GM18951 (cell line): ENCODE measurements around the gene WDR43.
"Not testable (repeated sequence)": the region's sequence is repeated elsewhere in the genome, so short reads cannot be mapped to it uniquely, and the experiment has no call there.

Source experiments
- POLR2A ChIP-seq: IDR thresholded peaks from 4 replicates; pipeline ENCODE4 v1.6.1; 2011; ENCODE audit warnings: mild to moderate bottlenecking; ENCODE audit not compliant: insufficient read length, insufficient read depth; ENCODE audit errors: extremely low read depth
- in situ Hi-C: fragments of 300-500 bp; cut with MboI; formaldehyde crosslinking; loops from one replicate; pipeline ENCODE4 v1.12.0; 2022; ENCODE audit warnings: low sequenced_read_pairs, mixed read lengths, inconsistent platforms; ENCODE audit not compliant: unreplicated experiment

The WDR43 gene

GRCh38 chr2:28960401-28960800 is 65.9 kb downstream of the WDR43 start:
- in situ Hi-C loops: loop anchor here (5.0 kb wide), 1 partner anchor 237 kb away; no protein-coding TSS in a partner anchor
- no peak for TF ChIP-seq POLR2A

DNA sequence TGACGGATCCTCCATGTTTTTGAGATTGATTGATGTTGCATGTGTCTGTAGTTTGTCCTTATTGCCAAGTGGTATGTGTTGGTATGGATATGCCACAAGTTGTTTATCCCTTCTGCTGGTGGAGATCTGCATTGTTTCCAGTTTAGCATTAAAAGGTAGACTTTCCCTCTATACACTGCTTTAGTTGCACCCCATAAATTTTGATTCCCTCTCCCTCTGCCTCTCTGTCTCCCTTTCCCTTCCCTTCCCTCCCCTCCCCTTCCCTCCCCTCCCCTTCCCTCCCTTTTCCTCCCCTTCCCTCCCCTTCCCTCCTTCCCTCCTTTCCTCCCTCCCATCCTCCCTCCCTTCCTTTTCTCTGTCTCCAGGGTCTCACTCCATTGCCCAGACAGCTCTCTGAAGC is 68.0 kb downstream of the WDR43 start:
- in situ Hi-C loops: loop anchor here (5.0 kb wide), 1 partner anchor 235 kb away; no protein-coding TSS in a partner anchor
- no peak for TF ChIP-seq POLR2A

GRCh38 chr2:28970464-28971160 is 76.1 kb downstream of the WDR43 start:
- no peak for TF ChIP-seq POLR2A
- in situ Hi-C loops: no loop called here

GRCh38 chr2:28972778-28973335 is 78.4 kb downstream of the WDR43 start:
- in situ Hi-C loops: no loop called here
- TF ChIP-seq POLR2A: no peak

DNA sequence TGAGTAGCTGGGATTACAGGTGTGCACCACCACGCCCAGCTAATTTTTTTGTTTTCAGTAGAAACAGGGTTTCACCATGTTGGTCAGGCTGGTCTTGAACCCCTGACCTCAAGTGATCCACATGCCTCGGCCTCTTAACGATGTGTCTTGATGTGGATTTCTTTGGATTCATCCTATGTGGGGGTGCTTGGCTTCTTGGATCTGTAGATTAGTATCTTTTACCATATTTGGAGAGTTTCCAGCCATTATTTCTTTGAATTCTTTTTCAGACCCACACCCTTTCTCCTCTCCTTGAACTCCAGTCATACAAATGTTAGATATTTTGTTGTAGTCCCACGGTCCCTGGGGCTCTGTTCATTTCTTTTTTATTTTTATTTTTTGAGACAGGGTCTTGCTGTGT is 79.8 kb downstream of the WDR43 start:
- in situ Hi-C loops: no loop called here
- no peak for TF ChIP-seq POLR2A

- TF ChIP-seq POLR2A: no peak
- in situ Hi-C loops: no loop called here
Observed at GRCh38 chr2:28975671-28976070, 81.2 kb downstream of the WDR43 start.

DNA sequence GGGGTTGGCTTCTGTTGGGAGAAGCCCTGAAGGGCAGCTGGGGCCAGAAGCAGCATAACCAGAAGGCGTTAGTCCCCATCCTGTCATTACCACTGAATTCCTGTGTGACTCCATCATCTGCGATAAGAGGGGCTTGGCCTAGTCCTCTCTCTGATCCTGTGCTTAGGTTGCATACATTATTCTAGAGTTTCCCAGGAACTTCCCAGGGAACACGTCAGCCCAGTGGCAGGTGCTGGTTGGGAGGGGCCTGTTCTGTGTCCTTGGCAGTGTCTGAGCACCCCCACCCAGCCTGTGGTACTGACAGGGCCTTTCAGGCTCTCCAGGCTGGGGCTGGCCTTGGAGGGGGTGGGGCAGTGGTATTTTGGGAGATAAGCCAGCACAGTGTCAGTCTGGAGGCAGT is 82.1 kb downstream of the WDR43 start:
- TF ChIP-seq POLR2A: no peak
- in situ Hi-C loops: no loop called here

DNA sequence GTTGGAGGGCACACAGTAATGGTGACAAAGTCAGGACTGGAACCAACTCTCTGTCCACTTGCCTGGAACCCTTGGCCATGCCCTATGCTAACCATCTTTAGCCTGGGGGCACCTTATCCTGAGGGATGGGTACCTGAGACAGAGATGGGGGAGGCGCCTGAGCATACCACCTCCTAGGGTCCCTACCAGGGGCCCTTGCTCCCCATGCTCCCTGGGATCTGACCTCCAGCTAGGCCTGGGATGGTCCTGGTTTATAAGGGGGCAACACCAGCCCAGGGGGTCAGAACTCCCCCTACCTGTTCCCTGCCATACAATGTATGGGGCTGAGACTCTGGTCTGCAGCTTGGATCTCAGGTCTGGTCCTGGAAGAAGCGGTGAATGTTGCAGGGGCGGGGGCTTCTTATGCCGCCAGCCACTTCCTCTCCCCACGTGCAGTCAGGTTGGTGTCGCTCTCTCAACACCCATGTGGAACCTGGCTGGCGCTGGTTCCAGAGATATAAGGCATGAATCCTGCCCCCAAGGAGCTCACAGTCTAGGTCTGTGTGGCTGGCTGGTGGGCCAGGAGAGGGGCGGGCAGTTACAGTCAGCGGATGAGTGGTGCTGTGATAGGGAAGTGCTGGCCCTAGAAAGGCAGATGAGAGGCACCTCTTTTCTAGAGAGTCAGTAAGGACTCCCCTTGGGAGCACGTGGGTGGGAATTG is 82.9 kb downstream of the WDR43 start:
- TF ChIP-seq POLR2A: no peak
- in situ Hi-C loops: no loop called here

DNA sequence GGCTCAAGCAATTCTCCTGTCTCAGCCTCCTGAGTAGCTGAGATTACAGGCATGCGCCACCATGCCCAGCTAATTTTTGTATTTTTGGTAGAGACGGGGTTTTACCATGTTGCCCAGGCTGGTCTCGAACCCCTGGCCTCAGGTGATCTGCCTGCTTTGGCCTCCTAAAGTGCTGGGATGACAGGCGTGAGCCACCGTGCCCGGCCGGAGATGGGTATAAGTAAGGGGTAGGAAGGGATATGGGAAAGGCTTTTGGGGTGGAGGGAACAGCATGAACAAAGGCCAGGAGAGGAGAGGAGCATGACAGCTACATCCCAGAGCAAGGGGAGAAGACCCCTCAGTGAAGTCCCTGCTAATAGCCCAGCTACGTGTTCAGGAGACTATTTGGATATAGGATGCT is 83.5 kb downstream of the WDR43 start:
- in situ Hi-C loops: not testable (repeated sequence)

DNA sequence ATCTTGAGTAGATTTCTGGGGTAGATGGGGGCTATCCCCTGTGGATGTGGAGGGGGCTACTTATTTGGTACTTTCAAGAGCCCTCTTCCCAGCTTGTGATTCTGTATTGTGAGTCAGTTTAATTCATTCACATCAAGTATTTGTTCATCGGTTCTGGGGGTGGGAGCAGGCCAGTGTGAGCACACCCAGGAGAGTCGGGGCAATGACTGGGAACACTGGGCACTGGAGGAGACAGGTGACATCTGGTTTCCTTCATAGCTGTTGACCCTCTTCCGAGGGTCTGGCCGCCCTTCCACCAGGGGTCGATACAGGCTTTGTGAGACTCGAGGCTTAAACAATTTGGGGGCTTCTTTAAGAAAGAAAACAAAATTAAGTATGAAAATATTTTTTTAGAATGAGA is 84.1 kb downstream of the WDR43 start:
- no peak for TF ChIP-seq POLR2A
- in situ Hi-C loops: no loop called here

DNA sequence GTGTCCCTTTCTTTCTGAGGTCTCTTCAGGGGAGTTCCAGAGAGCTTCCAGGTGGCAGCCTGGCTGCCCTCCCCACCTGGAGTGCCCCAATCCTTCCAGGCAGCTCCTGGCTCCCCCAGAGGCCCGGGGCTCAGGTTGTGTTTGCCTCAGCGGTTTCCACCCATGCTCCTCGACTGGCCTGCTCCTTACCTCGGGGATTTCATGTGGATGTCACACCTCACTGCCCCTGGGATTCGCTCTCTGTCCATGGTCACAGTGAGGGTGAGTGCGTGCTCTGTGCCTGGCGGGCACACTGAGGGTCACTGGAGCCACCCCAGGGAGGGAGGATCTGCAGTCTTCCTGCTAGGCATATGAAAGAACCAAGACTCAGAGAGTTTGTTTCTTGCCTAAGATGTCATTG is 84.6 kb downstream of the WDR43 start:
- in situ Hi-C loops: no loop called here
- no peak for TF ChIP-seq POLR2A

GRCh38 chr2:28979576-28980366 is 85.3 kb downstream of the WDR43 start:
- in situ Hi-C loops: no loop called here
- no peak for TF ChIP-seq POLR2A

GRCh38 chr2:28980368-28981015 is 86.0 kb downstream of the WDR43 start:
- no peak for TF ChIP-seq POLR2A
- in situ Hi-C loops: no loop called here
